ENCODE measurements around the gene ACIN1.

DNA sequence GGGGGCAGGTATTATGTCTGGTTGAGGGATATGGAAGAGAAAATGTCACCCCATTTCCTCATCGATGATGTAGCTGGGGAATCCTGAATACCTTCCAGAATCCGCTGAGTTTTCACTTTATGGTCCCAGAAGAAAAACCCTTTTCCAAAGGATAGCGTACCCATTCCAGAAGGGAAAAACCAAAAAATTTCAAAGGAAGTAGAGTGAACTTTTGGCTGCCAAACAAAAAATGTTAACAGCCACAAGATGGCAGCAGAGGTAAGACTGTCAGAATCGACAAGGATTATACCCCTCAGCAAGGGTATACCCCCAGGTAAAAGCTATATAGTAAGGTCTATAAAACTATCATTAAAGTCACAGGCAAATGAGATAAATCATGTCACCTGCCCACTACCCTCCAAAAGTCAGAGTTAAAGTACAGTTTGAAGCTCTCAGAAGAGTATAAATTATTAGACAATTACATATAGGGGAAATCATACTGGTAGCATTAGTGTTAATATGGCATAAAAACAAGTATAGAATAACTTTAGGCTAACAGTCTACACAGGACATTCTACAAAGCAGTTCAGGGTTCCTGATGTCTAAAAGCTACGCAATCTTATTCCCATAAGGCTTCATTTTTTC lies 18.0 kb downstream of the ACIN1 start:
- TF ChIP-seq, protein P1, sequence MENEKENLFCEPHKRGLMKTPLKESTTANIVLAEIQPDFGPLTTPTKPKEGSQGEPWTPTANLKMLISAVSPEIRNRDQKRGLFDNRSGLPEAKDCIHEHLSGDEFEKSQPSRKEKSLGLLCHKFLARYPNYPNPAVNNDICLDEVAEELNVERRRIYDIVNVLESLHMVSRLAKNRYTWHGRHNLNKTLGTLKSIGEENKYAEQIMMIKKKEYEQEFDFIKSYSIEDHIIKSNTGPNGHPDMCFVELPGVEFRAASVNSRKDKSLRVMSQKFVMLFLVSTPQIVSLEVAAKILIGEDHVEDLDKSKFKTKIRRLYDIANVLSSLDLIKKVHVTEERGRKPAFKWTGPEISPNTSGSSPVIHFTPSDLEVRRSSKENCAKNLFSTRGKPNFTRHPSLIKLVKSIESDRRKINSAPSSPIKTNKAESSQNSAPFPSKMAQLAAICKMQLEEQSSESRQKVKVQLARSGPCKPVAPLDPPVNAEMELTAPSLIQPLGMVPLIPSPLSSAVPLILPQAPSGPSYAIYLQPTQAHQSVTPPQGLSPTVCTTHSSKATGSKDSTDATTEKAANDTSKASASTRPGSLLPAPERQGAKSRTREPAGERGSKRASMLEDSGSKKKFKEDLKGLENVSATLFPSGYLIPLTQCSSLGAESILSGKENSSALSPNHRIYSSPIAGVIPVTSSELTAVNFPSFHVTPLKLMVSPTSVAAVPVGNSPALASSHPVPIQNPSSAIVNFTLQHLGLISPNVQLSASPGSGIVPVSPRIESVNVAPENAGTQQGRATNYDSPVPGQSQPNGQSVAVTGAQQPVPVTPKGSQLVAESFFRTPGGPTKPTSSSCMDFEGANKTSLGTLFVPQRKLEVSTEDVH (IDR thresholded peaks at IDR 0.05; ENCODE audit: low read depth, partially characterized antibody): no peak
- TF ChIP-seq, protein P2, sequence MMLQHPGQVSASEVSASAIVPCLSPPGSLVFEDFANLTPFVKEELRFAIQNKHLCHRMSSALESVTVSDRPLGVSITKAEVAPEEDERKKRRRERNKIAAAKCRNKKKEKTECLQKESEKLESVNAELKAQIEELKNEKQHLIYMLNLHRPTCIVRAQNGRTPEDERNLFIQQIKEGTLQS (IDR thresholded peaks at IDR 0.05; ENCODE audit: borderline replicate concordance, extremely low read depth, low read depth, low read length): no peak

Measured in GM12878 (cell line).